Astrocyte (in vitro differentiated cells and primary cell): ENCODE data around the gene ZNF213. TPM values are rescaled to one million over a fixed set of nuclear protein-coding genes. Genes with fewer than 3 reads are reported as not detected.
A peak's percentile ranks its signal among the peaks of the same experiment; 100 is the strongest.

Experiments
- DNase-seq: peaks from one replicate; pipeline ENCODE4 v3.0.0-alpha.2; 2010; ENCODE audit warnings: low read depth
- FAIRE-seq: peaks from 2 replicates; lab custom pipeline; 2011; peaks lifted over from hg19 to GRCh38; lab: Jason Lieb, UNC
- H2AFZ ChIP-seq: 2 replicates; pipeline ENCODE4 v1.6.0; 2012; ENCODE audit warnings: low read depth, low read length, inconsistent platforms
- H3K27ac ChIP-seq: 2 replicates; pipeline ENCODE4 v1.5.1; 2011; ENCODE audit warnings: low read depth, low read length, inconsistent platforms
- H3K27me3 ChIP-seq: 2 replicates; pipeline ENCODE4 v1.6.0; 2011; ENCODE audit warnings: low read length, inconsistent platforms; ENCODE audit not compliant: insufficient read depth
- H3K36me3 ChIP-seq: 2 replicates; pipeline ENCODE4 v1.5.1; 2011; ENCODE audit warnings: low read length, inconsistent platforms; ENCODE audit not compliant: insufficient read depth
- H3K4me1 ChIP-seq: 2 replicates; pipeline ENCODE4 v1.5.1; 2011; ENCODE audit warnings: low read length, inconsistent platforms; ENCODE audit not compliant: insufficient read depth
- H3K4me2 ChIP-seq: 2 replicates; pipeline ENCODE4 v1.6.0; 2012; ENCODE audit warnings: low read length, inconsistent platforms
- H3K4me3 ChIP-seq: 2 replicates; pipeline ENCODE4 v1.5.1; 2011; ENCODE audit warnings: low read depth, mild to moderate bottlenecking, low read length, inconsistent platforms; ENCODE audit not compliant: insufficient read depth
- H3K79me2 ChIP-seq: 2 replicates; pipeline ENCODE4 v1.6.0; 2012; ENCODE audit warnings: mild to moderate bottlenecking, low read length, inconsistent platforms; ENCODE audit not compliant: insufficient read depth
- H3K9ac ChIP-seq: 2 replicates; pipeline ENCODE4 v1.6.0; 2012; ENCODE audit warnings: mild to moderate bottlenecking, low read length, inconsistent platforms
- H3K9me3 ChIP-seq: 2 replicates; pipeline ENCODE4 v1.5.1; 2012; ENCODE audit warnings: low read depth, mild to moderate bottlenecking, low read length, inconsistent platforms; ENCODE audit not compliant: insufficient read depth
- H4K20me1 ChIP-seq: 2 replicates; pipeline ENCODE4 v1.6.0; 2012; ENCODE audit warnings: low read length, inconsistent platforms; ENCODE audit not compliant: insufficient read depth
- H3K27ac Mint-ChIP-seq: one replicate; pipeline ENCODE4 v1.8.0; 2021; ENCODE audit warnings: mild to moderate bottlenecking, mixed read lengths; ENCODE audit not compliant: unreplicated experiment
- H3K27me3 Mint-ChIP-seq: one replicate; pipeline ENCODE4 v1.8.0; 2021; ENCODE audit warnings: low read depth, mixed read lengths; ENCODE audit not compliant: unreplicated experiment
- H3K36me3 Mint-ChIP-seq: one replicate; pipeline ENCODE4 v1.8.0; 2021; ENCODE audit warnings: low read depth, mixed read lengths; ENCODE audit not compliant: unreplicated experiment
- H3K4me1 Mint-ChIP-seq: one replicate; pipeline ENCODE4 v1.8.0; 2021; ENCODE audit warnings: low read depth, mixed read lengths; ENCODE audit not compliant: unreplicated experiment
- H3K4me3 Mint-ChIP-seq: one replicate; pipeline ENCODE4 v1.8.0; 2021; ENCODE audit warnings: mild to moderate bottlenecking, moderate library complexity, mixed read lengths; ENCODE audit not compliant: unreplicated experiment
- H3K9me3 Mint-ChIP-seq: one replicate; pipeline ENCODE4 v1.8.0; 2021; ENCODE audit warnings: mild to moderate bottlenecking, mixed read lengths; ENCODE audit not compliant: unreplicated experiment
- CTCF ChIP-seq: IDR thresholded peaks from 2 replicates; pipeline ENCODE4 v1.5.1; 2011; ENCODE audit warnings: low read depth, mild to moderate bottlenecking, inconsistent platforms, low read length, moderate library complexity; ENCODE audit not compliant: insufficient read depth
- EZH2 ChIP-seq: IDR thresholded peaks from 2 replicates; pipeline ENCODE4 v1.6.1; 2012; ENCODE audit warnings: mild to moderate bottlenecking, low read length, inconsistent platforms; ENCODE audit not compliant: insufficient read depth
- total RNA-seq: library from RNA; stranded (reverse); gene quantifications from 2 replicates; pipeline ENCODE4 v1.2.1, GENCODE V29; 2021

ZNF213 gene
- total RNA-seq, 1 donor from 2014 or later: 12.0 TPM

GRCh38 chr16:3086596-3087242, 48.1 kb upstream of the ZNF213 start:
- Mint-ChIP-seq H3K27me3 (peaks cover 15% of the 10 kb centered on the region), H3K9me3 (peaks cover 2% of the 10 kb centered on the region), H3K36me3 (no peaks in the 10 kb centered on the region), H3K4me3 (no peak overlapping the region), H3K27ac (no peak overlapping the region), H3K4me1 (peaks cover 8% of the 10 kb centered on the region)
- no peak overlapping the region for H3K27ac ChIP-seq
- no peaks in the 10 kb centered on the region for H3K4me1 ChIP-seq
- TF ChIP-seq EZH2: no peak
- TF ChIP-seq CTCF: no peak
- no peaks in the 10 kb centered on the region for H3K36me3 ChIP-seq
- FAIRE-seq (no peak), DNase-seq (no peak)
- H3K79me2 ChIP-seq: no peaks in the 10 kb centered on the region
- H3K27me3 ChIP-seq: peaks cover 2% of the 10 kb centered on the region
- no peak overlapping the region for H2AFZ ChIP-seq
- no peak overlapping the region for H3K9ac ChIP-seq
- H3K4me2 ChIP-seq: no peak overlapping the region
- H3K4me3 ChIP-seq: no peak overlapping the region
- no peaks in the 10 kb centered on the region for H3K9me3 ChIP-seq
- H4K20me1 ChIP-seq: no peaks in the 10 kb centered on the region

DNA sequence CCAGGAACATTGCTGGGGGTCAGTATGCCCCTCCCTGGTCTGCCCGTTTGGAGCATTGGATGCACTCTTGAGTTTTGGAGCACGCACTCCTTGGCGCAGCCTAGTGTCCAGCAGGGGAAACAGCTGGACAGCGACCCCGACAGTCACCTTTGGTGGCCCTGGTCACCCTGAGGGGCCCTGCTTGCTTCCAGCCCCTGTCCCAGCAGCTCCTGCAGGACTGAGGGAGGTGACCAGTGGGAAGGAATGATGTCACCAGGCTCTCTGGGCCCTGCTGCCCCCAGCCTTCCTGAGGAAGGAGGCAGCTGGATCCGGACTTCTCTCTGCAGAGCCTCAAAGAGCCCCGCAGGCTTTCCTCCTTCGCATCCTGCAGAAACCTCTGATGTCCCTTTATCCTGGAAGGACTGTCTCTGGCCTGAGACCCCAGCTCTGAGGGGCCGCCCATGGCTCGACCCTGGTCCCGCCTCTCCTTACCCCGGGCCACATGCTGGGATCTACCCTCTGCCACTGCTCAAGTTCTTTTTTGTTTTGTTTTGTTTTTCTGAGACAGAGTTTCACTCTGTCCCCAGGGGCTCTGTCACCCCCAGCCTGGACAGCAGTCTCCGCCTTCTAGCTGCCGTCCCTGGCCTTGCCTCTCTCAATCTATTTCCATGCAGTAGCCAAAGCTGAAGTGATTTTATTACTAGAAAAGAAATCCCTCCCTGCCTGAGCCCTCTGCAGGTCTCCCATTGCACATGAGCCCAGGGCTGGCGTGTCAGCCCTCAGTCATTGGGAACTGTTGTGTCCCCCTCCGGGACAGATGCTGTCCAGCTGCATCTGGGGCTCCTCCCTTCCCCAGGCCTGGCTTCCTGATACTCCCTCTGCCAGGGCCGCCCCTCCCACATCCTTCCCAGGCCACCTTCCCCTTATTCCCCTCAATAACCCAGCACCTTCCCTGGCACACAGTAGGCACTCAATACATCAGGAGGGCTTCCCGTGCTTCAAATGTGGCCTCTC, 47.3 kb upstream of the ZNF213 start:
- Histone ChIP-seq H2AFZ (no peak overlapping the region), H3K4me2 (no peak overlapping the region), H3K27ac (no peak overlapping the region), H3K4me1 (no peaks in the 10 kb centered on the region), H3K9me3 (no peaks in the 10 kb centered on the region), H4K20me1 (no peaks in the 10 kb centered on the region), H3K9ac (no peak overlapping the region), H3K4me3 (no peak overlapping the region), H3K79me2 (no peaks in the 10 kb centered on the region), H3K27me3 (peaks cover 2% of the 10 kb centered on the region), H3K36me3 (no peaks in the 10 kb centered on the region)
- Mint-ChIP-seq H3K4me1 (peaks cover 8% of the 10 kb centered on the region), H3K36me3 (no peaks in the 10 kb centered on the region), H3K4me3 (peak overlapping the region; percentile 28), H3K9me3 (peaks cover 2% of the 10 kb centered on the region), H3K27ac (no peak overlapping the region), H3K27me3 (peaks cover 19% of the 10 kb centered on the region)
- TF ChIP-seq CTCF (no peak), EZH2 (no peak)
- DNase-seq: no peak
- no peak for FAIRE-seq
